Mammary epithelial cell (primary cell): Measurements from ENCODE around the gene OR8A1.

Experiments used
- EZH2 ChIP-seq: IDR thresholded peaks from 2 replicates; pipeline ENCODE4 v1.6.1; 2012; ENCODE audit warnings: low read length, inconsistent platforms, borderline replicate concordance
- TF ChIP-seq, protein P1 (sequence below), 2 donors: IDR thresholded peaks in 1 of 2; conservative IDR thresholded peaks in 1 of 2; 2 replicates each; pipeline ENCODE4 v1.5.1; 2011 to 2012; ENCODE audit warnings: inconsistent platforms in 2 of 2, low read length in 2 of 2, mild to moderate bottlenecking in 2 of 2, control low read depth in 1 of 2, low read depth in 1 of 2; ENCODE audit not compliant: insufficient read depth in 1 of 2; ENCODE audit errors: extremely low read depth in 1 of 2

DNA sequence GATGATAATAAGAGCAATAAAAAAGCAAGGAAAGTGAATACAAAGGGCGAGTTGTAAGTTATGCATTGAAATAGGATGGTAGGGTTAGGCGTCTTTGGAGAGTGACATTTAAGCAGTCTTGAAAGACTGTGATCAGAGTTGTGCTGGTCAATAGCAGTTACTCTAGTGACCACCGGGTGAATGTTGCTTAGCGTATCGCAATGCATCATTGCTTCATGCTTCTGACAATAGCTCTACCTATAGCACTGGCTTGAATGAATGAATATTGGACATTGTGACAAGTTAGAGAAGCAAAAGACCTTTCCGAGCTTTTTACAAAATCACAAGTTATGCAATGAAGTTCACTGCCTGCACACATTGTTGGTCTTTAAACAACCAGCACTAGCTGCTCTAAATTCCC, 18.6 kb upstream of the OR8A1 start:
- TF ChIP-seq, protein P1, sequence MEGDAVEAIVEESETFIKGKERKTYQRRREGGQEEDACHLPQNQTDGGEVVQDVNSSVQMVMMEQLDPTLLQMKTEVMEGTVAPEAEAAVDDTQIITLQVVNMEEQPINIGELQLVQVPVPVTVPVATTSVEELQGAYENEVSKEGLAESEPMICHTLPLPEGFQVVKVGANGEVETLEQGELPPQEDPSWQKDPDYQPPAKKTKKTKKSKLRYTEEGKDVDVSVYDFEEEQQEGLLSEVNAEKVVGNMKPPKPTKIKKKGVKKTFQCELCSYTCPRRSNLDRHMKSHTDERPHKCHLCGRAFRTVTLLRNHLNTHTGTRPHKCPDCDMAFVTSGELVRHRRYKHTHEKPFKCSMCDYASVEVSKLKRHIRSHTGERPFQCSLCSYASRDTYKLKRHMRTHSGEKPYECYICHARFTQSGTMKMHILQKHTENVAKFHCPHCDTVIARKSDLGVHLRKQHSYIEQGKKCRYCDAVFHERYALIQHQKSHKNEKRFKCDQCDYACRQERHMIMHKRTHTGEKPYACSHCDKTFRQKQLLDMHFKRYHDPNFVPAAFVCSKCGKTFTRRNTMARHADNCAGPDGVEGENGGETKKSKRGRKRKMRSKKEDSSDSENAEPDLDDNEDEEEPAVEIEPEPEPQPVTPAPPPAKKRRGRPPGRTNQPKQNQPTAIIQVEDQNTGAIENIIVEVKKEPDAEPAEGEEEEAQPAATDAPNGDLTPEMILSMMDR (conservative IDR thresholded peaks at IDR 0.05 in 1 of 2, IDR thresholded peaks at IDR 0.05 in 1 of 2; ENCODE audit: extremely low read depth in 1 of 2, insufficient read depth in 1 of 2, low read depth in 1 of 2, low read length in 2 of 2): no peak
- no peak for TF ChIP-seq EZH2
